ENCODE data around the gene FRMD4A. TPM values are rescaled to one million over a fixed set of nuclear protein-coding genes. Genes with fewer than 3 reads are reported as not detected.

The FRMD4A gene
- total RNA-seq, 1 donor from 2014 or later, result 34.6 TPM

GRCh38 chr10:13665516-13666262 is 665.0 kb downstream of the FRMD4A start:
- DNase-seq (ENCODE audit: low read depth), result no peak
- no peak for TF ChIP-seq CTCF (conservative IDR thresholded peaks at IDR 0.05; ENCODE audit: low read depth, low read length)

GRCh38 chr10:13661256-13661655 is 669.5 kb downstream of the FRMD4A start:
- no peak for TF ChIP-seq CTCF (conservative IDR thresholded peaks at IDR 0.05; ENCODE audit: low read depth, low read length)
- no peak for DNase-seq (ENCODE audit: low read depth)
- H3K4me3 ChIP-seq (ENCODE audit: low read depth, low read length), result no peak overlapping the region

More at GRCh38 chr10:13665516-13666262, 665.0 kb downstream of the FRMD4A start:
- no peak overlapping the region for H3K4me3 ChIP-seq (ENCODE audit: low read depth, low read length)

GRCh38 chr10:13660551-13660920 is 670.2 kb downstream of the FRMD4A start:
- H3K4me3 ChIP-seq (ENCODE audit: low read depth, low read length), result no peak overlapping the region
- no peak for TF ChIP-seq CTCF (conservative IDR thresholded peaks at IDR 0.05; ENCODE audit: low read depth, low read length)
- no peak for DNase-seq (ENCODE audit: low read depth)

GRCh38 chr10:13659887-13660550 is 670.7 kb downstream of the FRMD4A start:
- TF ChIP-seq CTCF (conservative IDR thresholded peaks at IDR 0.05; ENCODE audit: low read depth, low read length), result peak; percentile 94
- no peak for DNase-seq (ENCODE audit: low read depth)
- H3K4me3 ChIP-seq (ENCODE audit: low read depth, low read length), result no peak overlapping the region

- DNase-seq (ENCODE audit: low read depth), result no peak
- TF ChIP-seq CTCF (conservative IDR thresholded peaks at IDR 0.05; ENCODE audit: low read depth, low read length), result no peak
Observed at GRCh38 chr10:13658871-13659685, 671.6 kb downstream of the FRMD4A start.

GRCh38 chr10:13658264-13658663 is 672.5 kb downstream of the FRMD4A start:
- no peak for DNase-seq (ENCODE audit: low read depth)
- no peak overlapping the region for H3K4me3 ChIP-seq (ENCODE audit: low read depth, low read length)
- TF ChIP-seq CTCF (conservative IDR thresholded peaks at IDR 0.05; ENCODE audit: low read depth, low read length), result no peak

More at GRCh38 chr10:13658871-13659685, 671.6 kb downstream of the FRMD4A start:
- no peak overlapping the region for H3K4me3 ChIP-seq (ENCODE audit: low read depth, low read length)

Measured in epithelial cell of proximal tubule (primary cell).